CD4-positive, CD25-positive, alpha-beta regulatory T cell (primary cell): ENCODE measurements around the gene PTH1R. TPM values are rescaled to one million over a fixed set of nuclear protein-coding genes. Genes with fewer than 3 reads are reported as not detected.

Experiments used
- ATAC-seq, 2 donors: fragments of 150-1000 bp; cut with Tn5 transposase; one replicate each; pipeline ENCODE4 v1.10.0; 2021; ENCODE audit warnings: low read depth in 2 of 2, moderate number of reproducible peaks in 2 of 2, moderate library complexity in 1 of 2
- DNase-seq, 3 donors: peaks; one replicate each; pipeline versions ENCODE4 v3.0.0 to v3.0.0-alpha.2; 2012 to 2022; ENCODE audit warnings: mixed read lengths in 1 of 3
- H3K27ac ChIP-seq: one replicate; pipeline ENCODE4 v1.7.0; 2013; ENCODE audit warnings: mild to moderate bottlenecking, low read length; ENCODE audit not compliant: insufficient read depth, poor library complexity, severe bottlenecking
- H3K27me3 ChIP-seq: one replicate; pipeline ENCODE4 v1.7.0; 2013; ENCODE audit warnings: low read length; ENCODE audit not compliant: control insufficient read depth, insufficient read depth
- H3K36me3 ChIP-seq: one replicate; pipeline ENCODE4 v1.7.0; 2013; ENCODE audit warnings: mild to moderate bottlenecking, low read length, moderate library complexity; ENCODE audit not compliant: control insufficient read depth, insufficient read depth
- H3K4me1 ChIP-seq: 2 replicates; pipeline ENCODE4 v1.7.0; 2013; ENCODE audit warnings: mild to moderate bottlenecking, low read length; ENCODE audit not compliant: insufficient read depth, control insufficient read depth, poor library complexity, severe bottlenecking
- H3K4me3 ChIP-seq: one replicate; pipeline ENCODE4 v1.7.0; 2013; ENCODE audit warnings: low read depth, mild to moderate bottlenecking, low read length, moderate library complexity
- H3K9me3 ChIP-seq, 2 experiments: 1 replicate in 1 of 2; 2 replicates in 1 of 2; pipeline ENCODE4 v1.7.0; 2013; ENCODE audit warnings: low read length in 2 of 2, mild to moderate bottlenecking in 1 of 2, moderate library complexity in 1 of 2; ENCODE audit not compliant: control insufficient read depth in 2 of 2
- H3K27ac Mint-ChIP-seq, 3 donors: one replicate each; pipeline ENCODE4 v1.8.0; 2020 to 2022; ENCODE audit warnings: mild to moderate bottlenecking in 3 of 3, mixed read lengths in 3 of 3, moderate library complexity in 2 of 3
- H3K27me3 Mint-ChIP-seq: one replicate; pipeline ENCODE4 v1.8.0; 2022; ENCODE audit warnings: mild to moderate bottlenecking, mixed read lengths
- H3K36me3 Mint-ChIP-seq: one replicate; pipeline ENCODE4 v1.8.0; 2020; ENCODE audit warnings: mixed read lengths
- H3K4me1 Mint-ChIP-seq, 4 donors: one replicate each; pipeline ENCODE4 v1.8.0; 2020 to 2022; ENCODE audit warnings: mixed read lengths in 4 of 4, mild to moderate bottlenecking in 1 of 4
- H3K4me3 Mint-ChIP-seq, 4 donors: one replicate each; pipeline ENCODE4 v1.8.0; 2020 to 2022; ENCODE audit warnings: mild to moderate bottlenecking in 4 of 4, mixed read lengths in 4 of 4, moderate library complexity in 3 of 4
- H3K9me3 Mint-ChIP-seq, 7 donors: one replicate each; pipeline ENCODE4 v1.8.0; 2020 to 2022; ENCODE audit warnings: mixed read lengths in 7 of 7, mild to moderate bottlenecking in 3 of 7, moderate library complexity in 2 of 7
- polyA plus RNA-seq, 4 donors: library from polyadenylated mRNA; unstranded; fragments of 300-500 nt; fragmentation: Illumina TruSeq; gene quantifications; one replicate each; pipeline ENCODE4 v1.2.3, GENCODE V29; 2021
- total RNA-seq: library from RNA; stranded (reverse); gene quantifications from one replicate; pipeline ENCODE4 v1.2.3, GENCODE V29; 2022

PTH1R gene
- total and polyA plus RNA-seq, 5 donors from 2014 or later = not detected

DNA sequence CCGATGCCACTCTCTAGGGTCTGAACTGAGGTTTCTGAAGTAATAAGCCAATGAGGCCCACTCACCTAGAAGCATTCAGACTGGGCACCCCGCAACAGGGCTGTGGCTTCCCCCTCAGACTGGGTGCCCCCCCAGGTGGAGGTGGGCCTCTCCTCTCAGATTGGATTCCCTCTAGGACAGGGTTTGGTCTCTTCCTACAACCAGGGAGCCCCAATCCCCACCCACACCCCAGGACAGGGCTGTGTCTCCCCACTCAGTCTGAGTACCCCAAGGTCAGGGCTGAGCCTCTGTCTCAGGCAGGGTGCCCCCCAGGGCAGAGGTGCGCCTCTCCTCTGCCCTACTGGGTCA is 27.7 kb downstream of the PTH1R start:
- no peak overlapping the region for H3K4me3 ChIP-seq
- H3K27me3 ChIP-seq = no peaks in the 10 kb centered on the region
- DNase-seq (no peak), ATAC-seq (no peak)
- no peaks in the 10 kb centered on the region for H3K9me3 ChIP-seq
- Mint-ChIP-seq H3K4me3 (no peak overlapping the region), H3K27ac (no peak overlapping the region), H3K9me3 (peaks cover 0 to 1% (median 0%) of the 10 kb centered on the region in 7 donors), H3K4me1 (peaks cover 0 to 6% (median 3%) of the 10 kb centered on the region in 4 donors), H3K27me3 (peaks cover 3% of the 10 kb centered on the region), H3K36me3 (no peaks in the 10 kb centered on the region)
- H3K36me3 ChIP-seq = no peaks in the 10 kb centered on the region
- H3K4me1 ChIP-seq = peaks cover 8% of the 10 kb centered on the region
- no peak overlapping the region for H3K27ac ChIP-seq

- H3K4me3 Mint-ChIP-seq = no peak overlapping the region
- no peak overlapping the region for H3K27ac Mint-ChIP-seq
- peaks cover 0 to 1% (median 0%) of the 10 kb centered on the region in 7 donors for H3K9me3 Mint-ChIP-seq
- peaks cover 0 to 6% (median 3%) of the 10 kb centered on the region in 4 donors for H3K4me1 Mint-ChIP-seq
- H3K27me3 ChIP-seq = no peaks in the 10 kb centered on the region
- no peaks in the 10 kb centered on the region for H3K27me3 Mint-ChIP-seq
- H3K27ac ChIP-seq = no peak overlapping the region
- no peaks in the 10 kb centered on the region for H3K36me3 Mint-ChIP-seq
- DNase-seq = no peak
- H3K9me3 ChIP-seq = no peaks in the 10 kb centered on the region
- H3K36me3 ChIP-seq = no peaks in the 10 kb centered on the region
- ATAC-seq = no peak
- H3K4me3 ChIP-seq = no peak overlapping the region
- peaks cover 8% of the 10 kb centered on the region for H3K4me1 ChIP-seq
These were observed 28.3 kb downstream of the PTH1R start for GRCh38 chr3:46905661-46906451.

- no peak for ATAC-seq
- no peak overlapping the region for H3K4me3 ChIP-seq
- H3K4me1 ChIP-seq = peaks cover 8% of the 10 kb centered on the region
- H3K27me3 Mint-ChIP-seq = no peaks in the 10 kb centered on the region
- no peaks in the 10 kb centered on the region for H3K36me3 ChIP-seq
- H3K27ac Mint-ChIP-seq = no peak overlapping the region
- no peaks in the 10 kb centered on the region for H3K9me3 ChIP-seq
- H3K27ac ChIP-seq = no peak overlapping the region
- H3K4me3 Mint-ChIP-seq = no peak overlapping the region
- no peaks in the 10 kb centered on the region for H3K27me3 ChIP-seq
- H3K9me3 Mint-ChIP-seq = peaks cover 0 to 1% (median 0%) of the 10 kb centered on the region in 7 donors
- no peaks in the 10 kb centered on the region for H3K36me3 Mint-ChIP-seq
- no peak for DNase-seq
- H3K4me1 Mint-ChIP-seq = peaks cover 0 to 6% (median 3%) of the 10 kb centered on the region in 4 donors
These were observed 29.0 kb downstream of the PTH1R start for GRCh38 chr3:46906471-46907058.

DNA sequence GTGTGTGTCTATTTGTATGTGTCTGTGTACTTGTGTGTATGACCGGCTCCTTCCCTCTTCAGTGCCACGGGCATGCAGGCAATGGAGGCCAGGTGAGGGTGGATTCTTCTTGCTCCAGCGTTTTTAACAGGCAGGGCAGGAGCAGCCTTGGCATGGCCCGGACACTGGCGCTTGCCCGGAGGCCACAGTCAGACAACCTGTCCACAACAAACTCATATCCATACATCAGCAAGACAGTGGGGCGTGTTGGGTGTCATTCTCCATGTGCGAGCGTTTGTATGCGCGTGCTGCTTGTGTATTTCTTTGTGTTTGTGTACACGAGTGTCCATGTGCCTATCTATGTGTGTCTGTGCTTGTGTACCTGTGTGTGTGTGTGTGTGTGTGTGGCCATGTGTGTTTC is 29.8 kb downstream of the PTH1R start:
- no peaks in the 10 kb centered on the region for H3K27me3 Mint-ChIP-seq
- Histone ChIP-seq H3K27ac (no peak overlapping the region), H3K36me3 (no peaks in the 10 kb centered on the region), H3K4me3 (no peak overlapping the region), H3K9me3 (no peaks in the 10 kb centered on the region), H3K4me1 (peaks cover 8% of the 10 kb centered on the region), H3K27me3 (no peaks in the 10 kb centered on the region)
- no peak overlapping the region for H3K27ac Mint-ChIP-seq
- H3K36me3 Mint-ChIP-seq = no peaks in the 10 kb centered on the region
- DNase-seq (no peak), ATAC-seq (no peak)
- H3K4me3 Mint-ChIP-seq = no peak overlapping the region
- peaks cover 0 to 6% (median 3%) of the 10 kb centered on the region in 4 donors for H3K4me1 Mint-ChIP-seq
- peaks cover 0 to 1% (median 0%) of the 10 kb centered on the region in 7 donors for H3K9me3 Mint-ChIP-seq

- Mint-ChIP-seq H3K36me3 (no peaks in the 10 kb centered on the region), H3K27me3 (no peaks in the 10 kb centered on the region)
These were observed 30.4 kb downstream of the PTH1R start for GRCh38 chr3:46907960-46908293.

DNA sequence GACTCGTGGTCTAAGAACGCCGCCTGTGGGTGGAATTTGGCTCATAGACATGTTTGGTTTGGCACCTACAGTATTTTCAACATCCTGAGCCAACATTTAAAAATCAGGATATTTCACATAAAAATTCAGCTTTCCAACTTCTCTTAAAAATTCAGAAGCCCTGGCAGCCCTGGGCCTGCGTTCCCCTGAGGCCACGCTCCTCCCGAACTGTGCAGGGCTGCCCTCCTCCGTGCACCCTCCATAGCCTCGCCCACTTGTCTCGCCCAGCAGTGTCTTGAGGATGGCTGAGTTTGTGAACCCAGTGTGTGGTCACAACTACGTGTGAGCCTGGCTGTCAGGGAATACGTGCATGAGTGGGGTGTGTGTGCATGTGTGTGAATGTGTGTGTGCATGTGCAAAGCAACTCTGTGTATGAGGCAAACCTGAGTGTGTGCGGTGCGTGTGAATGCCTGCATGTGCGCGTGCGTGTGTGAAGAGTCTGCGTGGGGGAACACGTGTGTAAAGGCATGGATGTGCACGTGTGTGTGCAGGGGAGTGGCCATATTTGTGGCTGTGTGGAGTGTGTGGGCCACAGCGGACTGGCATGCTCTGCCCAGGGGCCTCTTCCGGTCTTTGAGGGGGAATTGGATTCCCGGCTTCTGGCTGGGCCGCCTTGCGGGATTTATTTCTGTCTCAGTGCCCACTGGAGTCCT is 30.9 kb downstream of the PTH1R start:
- Mint-ChIP-seq H3K27me3 (no peaks in the 10 kb centered on the region), H3K9me3 (peaks cover 0 to 1% (median 0%) of the 10 kb centered on the region in 7 donors), H3K4me3 (no peak overlapping the region), H3K27ac (no peak overlapping the region), H3K4me1 (peaks cover 4 to 8% (median 6%) of the 10 kb centered on the region in 4 donors), H3K36me3 (no peaks in the 10 kb centered on the region)
- ATAC-seq (no peak), DNase-seq (no peak)
- H3K27me3 ChIP-seq = no peaks in the 10 kb centered on the region
- peaks cover 8% of the 10 kb centered on the region for H3K4me1 ChIP-seq
- H3K9me3 ChIP-seq = no peaks in the 10 kb centered on the region
- no peak overlapping the region for H3K27ac ChIP-seq
- no peak overlapping the region for H3K4me3 ChIP-seq
- H3K36me3 ChIP-seq = no peaks in the 10 kb centered on the region

More at GRCh38 chr3:46907960-46908293, 30.4 kb downstream of the PTH1R start:
- H3K27me3 ChIP-seq = no peaks in the 10 kb centered on the region
- Mint-ChIP-seq H3K9me3 (peaks cover 0 to 1% (median 0%) of the 10 kb centered on the region in 7 donors), H3K4me3 (no peak overlapping the region), H3K4me1 (peaks cover 0 to 6% (median 3%) of the 10 kb centered on the region in 4 donors), H3K27ac (no peak overlapping the region)
- no peak overlapping the region for H3K27ac ChIP-seq
- no peak overlapping the region for H3K4me3 ChIP-seq
- H3K36me3 ChIP-seq = no peaks in the 10 kb centered on the region
- H3K9me3 ChIP-seq = no peaks in the 10 kb centered on the region
- DNase-seq = no peak
- peaks cover 8% of the 10 kb centered on the region for H3K4me1 ChIP-seq
- no peak for ATAC-seq

DNA sequence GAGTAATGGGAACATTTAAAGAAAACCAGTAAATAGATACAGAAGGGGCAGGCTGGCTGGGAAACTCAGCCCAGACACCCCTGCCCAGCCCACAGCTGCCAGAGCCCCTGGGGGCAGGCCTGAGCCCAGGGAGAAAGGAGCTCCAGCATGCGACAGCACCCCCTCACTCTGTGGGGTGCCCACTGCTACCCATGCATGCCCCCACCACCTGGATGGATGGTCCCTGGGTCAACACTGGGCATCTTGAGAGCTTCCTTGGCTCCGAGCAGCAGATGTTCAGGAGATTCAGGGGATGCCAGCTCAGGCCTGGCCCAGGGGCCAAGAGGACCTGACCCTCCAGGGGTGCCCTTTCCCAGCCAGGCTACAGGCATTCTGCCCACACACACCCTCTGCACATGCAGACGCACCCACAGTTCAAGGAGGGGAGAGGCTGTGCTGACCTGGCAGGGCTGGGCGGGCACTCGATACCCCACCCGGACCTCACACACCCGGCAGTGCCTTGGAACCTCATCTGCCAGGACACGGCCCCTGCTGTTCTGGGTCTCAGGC is 31.5 kb downstream of the PTH1R start:
- H3K27ac Mint-ChIP-seq = no peak overlapping the region
- Histone ChIP-seq H3K4me1 (peaks cover 8% of the 10 kb centered on the region), H3K4me3 (no peak overlapping the region), H3K27ac (no peak overlapping the region), H3K27me3 (no peaks in the 10 kb centered on the region), H3K36me3 (no peaks in the 10 kb centered on the region), H3K9me3 (no peaks in the 10 kb centered on the region)
- H3K27me3 Mint-ChIP-seq = no peaks in the 10 kb centered on the region
- no peaks in the 10 kb centered on the region for H3K36me3 Mint-ChIP-seq
- peaks cover 4 to 14% (median 9%) of the 10 kb centered on the region in 4 donors for H3K4me1 Mint-ChIP-seq
- DNase-seq (no peak), ATAC-seq (no peak)
- peaks cover 0 to 2% (median 0%) of the 10 kb centered on the region in 7 donors for H3K9me3 Mint-ChIP-seq
- no peak overlapping the region for H3K4me3 Mint-ChIP-seq
